ENCODE measurements around the gene ZNF385B.

Gene ZNF385B

GRCh38 chr2:179876266-179876665, 14.9 kb upstream of the ZNF385B start:
- no peak for DNase-seq (ENCODE audit: low read depth)
- TF ChIP-seq, protein P1, sequence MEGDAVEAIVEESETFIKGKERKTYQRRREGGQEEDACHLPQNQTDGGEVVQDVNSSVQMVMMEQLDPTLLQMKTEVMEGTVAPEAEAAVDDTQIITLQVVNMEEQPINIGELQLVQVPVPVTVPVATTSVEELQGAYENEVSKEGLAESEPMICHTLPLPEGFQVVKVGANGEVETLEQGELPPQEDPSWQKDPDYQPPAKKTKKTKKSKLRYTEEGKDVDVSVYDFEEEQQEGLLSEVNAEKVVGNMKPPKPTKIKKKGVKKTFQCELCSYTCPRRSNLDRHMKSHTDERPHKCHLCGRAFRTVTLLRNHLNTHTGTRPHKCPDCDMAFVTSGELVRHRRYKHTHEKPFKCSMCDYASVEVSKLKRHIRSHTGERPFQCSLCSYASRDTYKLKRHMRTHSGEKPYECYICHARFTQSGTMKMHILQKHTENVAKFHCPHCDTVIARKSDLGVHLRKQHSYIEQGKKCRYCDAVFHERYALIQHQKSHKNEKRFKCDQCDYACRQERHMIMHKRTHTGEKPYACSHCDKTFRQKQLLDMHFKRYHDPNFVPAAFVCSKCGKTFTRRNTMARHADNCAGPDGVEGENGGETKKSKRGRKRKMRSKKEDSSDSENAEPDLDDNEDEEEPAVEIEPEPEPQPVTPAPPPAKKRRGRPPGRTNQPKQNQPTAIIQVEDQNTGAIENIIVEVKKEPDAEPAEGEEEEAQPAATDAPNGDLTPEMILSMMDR (conservative IDR thresholded peaks at IDR 0.05; ENCODE audit: control insufficient read depth, insufficient read depth, low read depth, low read length), result peak; percentile 9
- H3K4me3 ChIP-seq (ENCODE audit: control insufficient read depth, low read depth, low read length), result no peak overlapping the region

DNA sequence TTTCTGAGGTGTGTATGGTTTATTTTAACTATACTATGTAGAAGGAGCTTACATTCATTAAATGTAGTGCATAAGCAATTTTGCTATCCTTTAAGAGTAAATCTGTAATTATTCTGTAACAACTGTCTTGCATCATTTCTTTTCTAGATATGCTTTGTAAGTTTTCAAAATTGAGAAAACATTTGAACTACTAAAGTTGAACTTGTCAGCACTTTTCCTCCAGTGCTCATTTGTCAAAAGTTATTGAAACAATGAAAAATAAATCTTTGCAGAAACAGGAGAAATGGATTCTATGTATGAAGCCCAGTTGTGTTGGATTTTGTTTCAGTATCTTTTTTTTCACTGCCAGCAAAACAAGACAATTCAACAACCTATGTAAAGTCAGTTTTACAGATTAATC, 14.5 kb upstream of the ZNF385B start:
- TF ChIP-seq, protein P1 (conservative IDR thresholded peaks at IDR 0.05; ENCODE audit: control insufficient read depth, insufficient read depth, low read depth, low read length), result no peak
- no peak overlapping the region for H3K4me3 ChIP-seq (ENCODE audit: control insufficient read depth, low read depth, low read length)
- no peak for DNase-seq (ENCODE audit: low read depth)

DNA sequence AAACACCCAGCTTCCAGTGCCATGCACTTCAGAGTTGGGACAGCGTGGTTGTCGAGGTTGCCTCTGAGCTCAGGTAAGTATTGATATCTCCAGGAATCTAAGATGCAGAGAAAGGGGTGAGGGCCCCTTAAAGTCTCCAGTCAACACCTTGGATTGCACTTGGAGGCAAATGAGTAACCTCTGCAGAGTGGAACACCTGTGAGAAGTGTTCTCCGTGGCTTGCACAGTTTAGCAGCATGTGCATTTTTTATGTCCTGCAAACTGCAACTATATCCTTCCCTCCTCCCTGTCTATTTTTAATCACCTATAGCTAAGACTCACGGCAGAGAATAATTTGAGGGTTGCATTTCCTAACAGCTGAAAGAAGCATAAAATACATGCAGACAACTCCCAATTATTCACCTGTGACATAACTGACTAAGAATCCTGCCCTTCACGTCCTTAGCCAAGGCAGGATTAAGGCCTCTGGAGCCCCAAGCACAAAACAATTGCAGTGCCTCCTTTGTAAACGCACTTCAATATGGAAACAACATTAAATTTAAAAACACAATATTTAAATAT, 1.6 kb upstream of the ZNF385B start:
- TF ChIP-seq, protein P1 (conservative IDR thresholded peaks at IDR 0.05; ENCODE audit: control insufficient read depth, insufficient read depth, low read depth, low read length), result no peak
- no peak for DNase-seq (ENCODE audit: low read depth)
- no peak overlapping the region for H3K4me3 ChIP-seq (ENCODE audit: control insufficient read depth, low read depth, low read length)

DNA sequence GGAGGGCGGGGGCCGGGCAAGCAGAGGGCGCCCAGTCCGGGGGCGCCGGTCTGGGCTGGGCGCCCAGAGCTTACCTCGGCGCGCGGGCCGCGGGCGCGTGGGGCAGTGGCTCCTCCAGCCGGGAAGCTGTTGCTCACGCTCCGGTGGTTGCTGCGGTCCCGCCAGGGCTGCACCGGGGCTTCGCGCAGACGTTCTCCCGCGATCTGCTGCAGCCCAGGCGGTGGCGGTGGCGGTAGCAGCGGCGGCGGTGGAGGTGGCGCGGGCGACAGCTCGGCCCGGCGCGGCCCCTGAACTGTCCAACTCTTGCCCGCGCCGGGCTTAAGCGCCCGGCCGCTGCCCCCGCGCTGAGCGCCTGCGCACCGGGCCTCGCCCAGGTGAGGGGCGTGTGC, 391 bp downstream of the ZNF385B start:
- H3K4me3 ChIP-seq (ENCODE audit: control insufficient read depth, low read depth, low read length), result no peak overlapping the region
- TF ChIP-seq, protein P1 (conservative IDR thresholded peaks at IDR 0.05; ENCODE audit: control insufficient read depth, insufficient read depth, low read depth, low read length), result no peak
- DNase-seq (ENCODE audit: low read depth), result peak; percentile 7

DNA sequence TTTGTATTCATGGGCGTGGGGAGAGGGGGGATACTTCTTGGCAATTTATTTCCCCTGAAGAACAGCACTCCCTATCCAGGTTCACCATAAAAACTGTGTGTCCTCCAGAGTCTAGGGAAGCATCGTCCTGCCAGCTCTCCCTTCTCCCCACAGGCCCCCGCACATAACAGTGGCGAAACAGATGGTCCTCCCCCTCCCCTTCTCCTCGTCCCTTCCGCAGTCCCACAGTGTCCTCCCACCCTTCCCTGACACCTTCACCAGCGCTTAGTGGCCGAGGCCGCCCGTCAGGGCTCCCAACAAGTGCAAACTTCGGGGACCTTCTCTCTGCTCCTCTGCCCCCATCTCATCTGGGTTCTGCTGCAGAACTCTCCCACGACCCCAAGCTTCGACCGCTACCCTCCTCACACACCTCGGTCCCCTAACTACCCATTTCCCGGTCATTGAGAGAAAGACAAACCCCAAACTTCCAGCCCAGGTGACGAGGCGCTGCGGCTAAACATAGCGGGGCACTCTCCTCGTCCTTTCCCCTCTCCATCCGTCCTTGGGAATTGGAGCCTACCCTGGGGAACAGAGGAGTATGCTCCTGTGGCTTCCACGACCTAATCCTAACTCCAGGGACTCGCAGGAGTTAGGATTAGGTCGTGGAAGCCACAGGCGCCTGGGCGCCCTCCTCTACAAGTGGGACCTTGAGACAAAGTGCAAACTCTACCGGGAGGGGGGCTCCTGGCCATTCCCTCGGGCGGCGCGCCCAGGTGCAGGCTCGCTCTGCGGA, 971 bp downstream of the ZNF385B start:
- DNase-seq (ENCODE audit: low read depth), result no peak
- peak overlapping the region; percentile 1 for H3K4me3 ChIP-seq (ENCODE audit: control insufficient read depth, low read depth, low read length)
- TF ChIP-seq, protein P1 (conservative IDR thresholded peaks at IDR 0.05; ENCODE audit: control insufficient read depth, insufficient read depth, low read depth, low read length), result no peak

DNA sequence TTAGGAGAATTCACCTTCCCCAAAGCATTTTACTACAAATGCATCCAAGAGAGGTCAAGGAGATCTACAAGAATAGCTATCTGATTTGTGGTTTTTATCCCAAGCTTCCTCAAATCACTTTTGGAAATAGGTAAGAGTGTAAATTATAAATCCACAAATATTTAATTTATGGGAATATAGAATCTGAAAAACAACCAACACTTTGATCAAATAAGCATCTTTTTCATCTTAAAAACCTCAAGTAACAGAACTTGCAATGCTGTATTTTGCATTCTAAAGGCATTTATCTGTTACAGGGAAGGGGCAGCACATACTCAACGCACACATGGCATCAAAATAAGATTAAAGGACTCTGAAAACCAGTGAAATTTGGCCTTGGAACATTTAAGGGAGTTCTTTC, 1.9 kb downstream of the ZNF385B start:
- TF ChIP-seq, protein P1 (conservative IDR thresholded peaks at IDR 0.05; ENCODE audit: control insufficient read depth, insufficient read depth, low read depth, low read length), result no peak
- no peak for DNase-seq (ENCODE audit: low read depth)
- H3K4me3 ChIP-seq (ENCODE audit: control insufficient read depth, low read depth, low read length), result no peak overlapping the region
